IPS-NIHi11 (cell line): ENCODE data around the gene HOXA13.

Experiments used
- DNase-seq: peaks from one replicate; pipeline ENCODE4 v3.0.0; 2012; ENCODE audit warnings: mixed read lengths, low spot score

The HOXA13 gene

GRCh38 chr7:27237735-27238334 lies 37.9 kb upstream of the HOXA13 start:
- no peak for DNase-seq

- DNase-seq, result peak; percentile 82
Measured at GRCh38 chr7:27235387-27236311, 35.8 kb upstream of the HOXA13 start.

GRCh38 chr7:27229448-27229847 lies 29.6 kb upstream of the HOXA13 start:
- no peak for DNase-seq

GRCh38 chr7:27224983-27225934 lies 25.4 kb upstream of the HOXA13 start:
- DNase-seq, result peak; percentile 62

- DNase-seq, result no peak
Measured at GRCh38 chr7:27223941-27224575, 24.2 kb upstream of the HOXA13 start.

GRCh38 chr7:27221201-27221797 lies 21.4 kb upstream of the HOXA13 start:
- no peak for DNase-seq

GRCh38 chr7:27220440-27220955 lies 20.6 kb upstream of the HOXA13 start:
- no peak for DNase-seq

GRCh38 chr7:27219821-27220220 lies 19.9 kb upstream of the HOXA13 start:
- DNase-seq, result no peak

GRCh38 chr7:27217951-27218350 lies 18.1 kb upstream of the HOXA13 start:
- DNase-seq, result no peak

- no peak for DNase-seq
Measured at GRCh38 chr7:27215356-27215755, 15.5 kb upstream of the HOXA13 start.

- no peak for DNase-seq
Measured at GRCh38 chr7:27214239-27214950, 14.5 kb upstream of the HOXA13 start.

GRCh38 chr7:27213433-27214238 lies 13.7 kb upstream of the HOXA13 start:
- peak; percentile 27 for DNase-seq

- DNase-seq, result no peak
Measured at GRCh38 chr7:27212497-27213432, 12.9 kb upstream of the HOXA13 start.

- DNase-seq, result no peak
Measured at GRCh38 chr7:27211764-27212204, 11.9 kb upstream of the HOXA13 start.

GRCh38 chr7:27211084-27211446 lies 11.2 kb upstream of the HOXA13 start:
- DNase-seq, result no peak

GRCh38 chr7:27210441-27211083 lies 10.7 kb upstream of the HOXA13 start:
- peak; percentile 73 for DNase-seq

- no peak for DNase-seq
Measured at GRCh38 chr7:27209933-27210440, 10.1 kb upstream of the HOXA13 start.

GRCh38 chr7:27208998-27209397 lies 9.1 kb upstream of the HOXA13 start:
- no peak for DNase-seq
